ENCODE data around the gene GGT6.

DNA sequence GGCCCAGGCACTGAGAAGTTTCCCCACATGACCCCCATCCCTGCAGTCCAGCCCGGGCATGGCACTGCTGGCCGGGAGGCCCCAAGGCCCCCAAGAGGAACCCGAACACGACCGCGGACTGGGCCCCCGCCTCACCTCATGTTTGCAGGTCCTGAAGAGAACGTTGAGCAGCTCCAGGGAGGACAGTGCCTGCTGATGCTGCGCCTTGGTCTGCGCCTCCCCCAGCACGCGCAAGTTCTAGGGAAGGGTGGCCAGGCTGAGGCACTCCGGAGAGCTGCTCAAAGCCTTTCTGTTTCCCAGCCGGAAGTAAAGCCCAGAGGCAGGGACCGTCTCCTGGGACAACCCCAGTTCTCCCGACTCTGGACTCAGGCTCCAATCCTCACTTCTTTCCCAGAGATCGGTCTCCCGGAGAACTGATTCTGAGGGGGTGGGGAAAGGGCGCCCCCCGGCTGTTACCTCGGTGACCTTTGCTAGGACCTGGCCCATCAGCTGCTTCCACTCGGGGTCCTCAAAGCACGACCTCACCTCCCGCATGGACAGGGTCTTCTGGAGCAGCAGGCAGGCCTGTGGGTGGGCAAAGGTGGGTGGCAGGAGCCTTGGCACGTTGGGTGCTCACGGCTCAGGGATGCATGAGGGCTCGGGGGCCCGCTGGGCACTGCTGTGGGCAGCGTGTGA lies 18.9 kb downstream of the GGT6 start:
- TF ChIP-seq, protein P1, sequence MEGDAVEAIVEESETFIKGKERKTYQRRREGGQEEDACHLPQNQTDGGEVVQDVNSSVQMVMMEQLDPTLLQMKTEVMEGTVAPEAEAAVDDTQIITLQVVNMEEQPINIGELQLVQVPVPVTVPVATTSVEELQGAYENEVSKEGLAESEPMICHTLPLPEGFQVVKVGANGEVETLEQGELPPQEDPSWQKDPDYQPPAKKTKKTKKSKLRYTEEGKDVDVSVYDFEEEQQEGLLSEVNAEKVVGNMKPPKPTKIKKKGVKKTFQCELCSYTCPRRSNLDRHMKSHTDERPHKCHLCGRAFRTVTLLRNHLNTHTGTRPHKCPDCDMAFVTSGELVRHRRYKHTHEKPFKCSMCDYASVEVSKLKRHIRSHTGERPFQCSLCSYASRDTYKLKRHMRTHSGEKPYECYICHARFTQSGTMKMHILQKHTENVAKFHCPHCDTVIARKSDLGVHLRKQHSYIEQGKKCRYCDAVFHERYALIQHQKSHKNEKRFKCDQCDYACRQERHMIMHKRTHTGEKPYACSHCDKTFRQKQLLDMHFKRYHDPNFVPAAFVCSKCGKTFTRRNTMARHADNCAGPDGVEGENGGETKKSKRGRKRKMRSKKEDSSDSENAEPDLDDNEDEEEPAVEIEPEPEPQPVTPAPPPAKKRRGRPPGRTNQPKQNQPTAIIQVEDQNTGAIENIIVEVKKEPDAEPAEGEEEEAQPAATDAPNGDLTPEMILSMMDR (IDR thresholded peaks at IDR 0.05), result no peak
- no peak for TF ChIP-seq POLR2A (IDR thresholded peaks at IDR 0.05)
